Measurements from ENCODE around the gene FMNL1. TPM values are rescaled to one million over a fixed set of nuclear protein-coding genes. Genes with fewer than 3 reads are reported as not detected.
"Not testable (repeated sequence)": the region's sequence is repeated elsewhere in the genome, so short reads cannot be mapped to it uniquely, and the experiment has no call there.

Gene FMNL1
- total RNA-seq, 1 donor from 2014 or later: 8.7 TPM

GRCh38 chr17:45246338-45246737 lies 24.7 kb downstream of the FMNL1 start:
- Histone ChIP-seq H3K9me3 (replicated peaks) (no peaks in the 10 kb centered on the region), H3K27me3 (ENCODE audit: low read depth) (no peaks in the 10 kb centered on the region), H3K4me3 (peak overlapping the region; percentile 71), H3K27ac (replicated peaks) (no peak overlapping the region), H3K4me1 (peaks cover 26% of the 10 kb centered on the region), H3K36me3 (peaks cover 22% of the 10 kb centered on the region)
- intact Hi-C loops (cut with micrococcal nuclease): no loop called here
- DNase-seq: no peak
- no peak for TF ChIP-seq CTCF (IDR thresholded peaks at IDR 0.05; ENCODE audit: borderline replicate concordance)

- H3K9me3 ChIP-seq (replicated peaks): no peaks in the 10 kb centered on the region
- peaks cover 22% of the 10 kb centered on the region for H3K36me3 ChIP-seq
- peak overlapping the region; percentile 71 for H3K4me3 ChIP-seq
- intact Hi-C loops (cut with micrococcal nuclease): no loop called here
- no peak for DNase-seq
- peaks cover 22% of the 10 kb centered on the region for H3K4me1 ChIP-seq
- no peaks in the 10 kb centered on the region for H3K27me3 ChIP-seq (ENCODE audit: low read depth)
- peak overlapping the region; percentile 56 for H3K27ac ChIP-seq (replicated peaks)
- TF ChIP-seq CTCF (IDR thresholded peaks at IDR 0.05; ENCODE audit: borderline replicate concordance): peak; percentile 62
Measured at GRCh38 chr17:45246861-45247428, 25.3 kb downstream of the FMNL1 start.

- Histone ChIP-seq H3K9me3 (replicated peaks) (no peaks in the 10 kb centered on the region), H3K4me3 (peak overlapping the region; percentile 71), H3K27ac (replicated peaks) (peak overlapping the region; percentile 56), H3K27me3 (ENCODE audit: low read depth) (no peaks in the 10 kb centered on the region), H3K36me3 (peaks cover 22% of the 10 kb centered on the region), H3K4me1 (peaks cover 22% of the 10 kb centered on the region)
- intact Hi-C loops (cut with micrococcal nuclease): no loop called here
- peak; percentile 87 for DNase-seq
- no peak for TF ChIP-seq CTCF (IDR thresholded peaks at IDR 0.05; ENCODE audit: borderline replicate concordance)
Measured at GRCh38 chr17:45247429-45248131, 25.9 kb downstream of the FMNL1 start.

GRCh38 chr17:45248132-45248957 lies 26.7 kb downstream of the FMNL1 start:
- TF ChIP-seq CTCF (IDR thresholded peaks at IDR 0.05; ENCODE audit: borderline replicate concordance): no peak
- H3K27me3 ChIP-seq (ENCODE audit: low read depth): no peaks in the 10 kb centered on the region
- peaks cover 22% of the 10 kb centered on the region for H3K4me1 ChIP-seq
- peaks cover 20% of the 10 kb centered on the region for H3K36me3 ChIP-seq
- intact Hi-C loops (cut with micrococcal nuclease): no loop called here
- H3K4me3 ChIP-seq: peak overlapping the region; percentile 71
- no peaks in the 10 kb centered on the region for H3K9me3 ChIP-seq (replicated peaks)
- DNase-seq: no peak
- H3K27ac ChIP-seq (replicated peaks): peak overlapping the region; percentile 56

- Histone ChIP-seq H3K9me3 (replicated peaks) (no peaks in the 10 kb centered on the region), H3K27ac (replicated peaks) (peak overlapping the region; percentile 33), H3K4me3 (no peak overlapping the region), H3K4me1 (peaks cover 15% of the 10 kb centered on the region), H3K36me3 (no peaks in the 10 kb centered on the region), H3K27me3 (ENCODE audit: low read depth) (no peaks in the 10 kb centered on the region)
- intact Hi-C loops (cut with micrococcal nuclease): no loop called here
- no peak for DNase-seq
- no peak for TF ChIP-seq CTCF (IDR thresholded peaks at IDR 0.05; ENCODE audit: borderline replicate concordance)
Measured at GRCh38 chr17:45251931-45252330, 30.2 kb downstream of the FMNL1 start.

GRCh38 chr17:45253237-45253636 lies 31.6 kb downstream of the FMNL1 start:
- DNase-seq; H3K36me3 ChIP-seq; H3K27ac ChIP-seq (replicated peaks); H3K27me3 ChIP-seq (ENCODE audit: low read depth); H3K9me3 ChIP-seq (replicated peaks); H3K4me1 ChIP-seq; H3K4me3 ChIP-seq; intact Hi-C loops (cut with micrococcal nuclease): not testable (repeated sequence)

All from left ventricle myocardium inferior (tissue), 1 donor.